ENCODE results near the gene GDPD3. TPM values are rescaled to one million over a fixed set of nuclear protein-coding genes. Genes with fewer than 3 reads are reported as not detected.

Gene GDPD3
- total and polyA plus RNA-seq, 2 of the 13 experiments (the other 11 are each of a cell fraction or from before 2014, with no cell fraction given): 18.7 to 20.6 TPM

GRCh38 chr16:30091474-30092372 lies 21.6 kb downstream of the GDPD3 start, which contains the start of gene TBX6 (continued):
- TF ChIP-seq ZUFSP (CRISPR knock-in tag; IDR thresholded peaks at IDR 0.05; ENCODE audit: borderline replicate concordance): peak; percentile 19; the same call in 1 of the 2 replicates
- TF ChIP-seq ZNF281 (CRISPR knock-in tag; IDR thresholded peaks at IDR 0.05; ENCODE audit: borderline replicate concordance): no peak; the same call in 1 of the 2 replicates
- TF ChIP-seq MATR3 (CRISPR knock-in tag; IDR thresholded peaks at IDR 0.05): no peak
- TF ChIP-seq TEF (CRISPR knock-in tag; IDR thresholded peaks at IDR 0.05): no peak
- 0 out of 2 replicates have a peak, but pooled peaks have one; percentile 69 for TF ChIP-seq ZNF253 (CRISPR knock-in tag; IDR thresholded peaks at IDR 0.05; ENCODE audit: borderline replicate concordance)
- peak; percentile 32; the same call in 1 of the 2 replicates for TF ChIP-seq RARA (CRISPR knock-in tag; IDR thresholded peaks at IDR 0.05)
- no peak for TF ChIP-seq GPBP1L1 (CRISPR knock-in tag; IDR thresholded peaks at IDR 0.05)
- TF ChIP-seq NR2F1 (CRISPR knock-in tag; IDR thresholded peaks at IDR 0.05): peak; percentile 56 to 75; a peak in 2 of 4 replicates
- no peak for TF ChIP-seq SRSF4 (IDR thresholded peaks at IDR 0.05; ENCODE audit: low read depth, low read length, poor library complexity, severe bottlenecking)
- no peak; the same call in none of the 2 replicates for TF ChIP-seq ZNF746 (CRISPR knock-in tag; IDR thresholded peaks at IDR 0.05)
- no peak for TF ChIP-seq ATAD3A (CRISPR knock-in tag; IDR thresholded peaks at IDR 0.05)
- no peak for TF ChIP-seq MEIS1 (CRISPR knock-in tag; IDR thresholded peaks at IDR 0.05; ENCODE audit: borderline replicate concordance)
- no peak for TF ChIP-seq NBN (conservative IDR thresholded peaks at IDR 0.05)
- 0 out of 2 replicates have a peak, but pooled peaks have one; percentile 28 for TF ChIP-seq ZNF446 (CRISPR knock-in tag; IDR thresholded peaks at IDR 0.05)
- TF ChIP-seq NFYB (CRISPR knock-in tag; IDR thresholded peaks at IDR 0.05): no peak; the same call in 1 of the 2 replicates
- no peak for TF ChIP-seq JUNB (CRISPR knock-in tag; IDR thresholded peaks at IDR 0.05; ENCODE audit: borderline replicate concordance)
- TF ChIP-seq ZNF639 (CRISPR knock-in tag; conservative IDR thresholded peaks at IDR 0.05): no peak
- no peak for TF ChIP-seq FOXO1 (CRISPR knock-in tag; IDR thresholded peaks at IDR 0.05)

All from HepG2 (cell line).